Measurements from ENCODE around the gene SRF.

DNA sequence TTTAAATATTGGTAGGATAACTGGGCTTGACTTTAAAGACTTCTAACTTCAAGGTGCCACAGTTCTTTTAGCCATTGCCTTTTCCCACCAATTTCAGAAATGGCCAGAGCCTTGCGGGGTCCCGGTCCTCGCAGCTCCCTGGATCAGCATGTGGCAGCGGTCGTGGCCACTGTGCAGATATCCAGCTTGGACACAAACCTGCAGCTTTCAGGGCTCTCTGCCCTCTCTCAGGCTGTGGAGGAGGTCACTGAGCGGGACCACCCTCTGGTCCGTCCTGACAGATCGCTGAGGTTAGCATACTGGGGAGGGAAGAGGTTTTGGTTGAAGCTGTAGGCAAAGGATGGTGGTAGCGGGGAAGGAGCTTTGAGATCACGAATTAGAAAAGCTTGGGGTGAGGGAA is 17.4 kb downstream of the SRF start:
- TF ChIP-seq RFX5 (IDR thresholded peaks at IDR 0.05; ENCODE audit: low read depth, low read length): no peak
- no peak for TF ChIP-seq MXI1 (IDR thresholded peaks at IDR 0.05; ENCODE audit: borderline replicate concordance, low read depth, low read length)
- no peak for TF ChIP-seq BHLHE40 (IDR thresholded peaks at IDR 0.05; ENCODE audit: low read depth, low read length)
- TF ChIP-seq, protein P1, sequence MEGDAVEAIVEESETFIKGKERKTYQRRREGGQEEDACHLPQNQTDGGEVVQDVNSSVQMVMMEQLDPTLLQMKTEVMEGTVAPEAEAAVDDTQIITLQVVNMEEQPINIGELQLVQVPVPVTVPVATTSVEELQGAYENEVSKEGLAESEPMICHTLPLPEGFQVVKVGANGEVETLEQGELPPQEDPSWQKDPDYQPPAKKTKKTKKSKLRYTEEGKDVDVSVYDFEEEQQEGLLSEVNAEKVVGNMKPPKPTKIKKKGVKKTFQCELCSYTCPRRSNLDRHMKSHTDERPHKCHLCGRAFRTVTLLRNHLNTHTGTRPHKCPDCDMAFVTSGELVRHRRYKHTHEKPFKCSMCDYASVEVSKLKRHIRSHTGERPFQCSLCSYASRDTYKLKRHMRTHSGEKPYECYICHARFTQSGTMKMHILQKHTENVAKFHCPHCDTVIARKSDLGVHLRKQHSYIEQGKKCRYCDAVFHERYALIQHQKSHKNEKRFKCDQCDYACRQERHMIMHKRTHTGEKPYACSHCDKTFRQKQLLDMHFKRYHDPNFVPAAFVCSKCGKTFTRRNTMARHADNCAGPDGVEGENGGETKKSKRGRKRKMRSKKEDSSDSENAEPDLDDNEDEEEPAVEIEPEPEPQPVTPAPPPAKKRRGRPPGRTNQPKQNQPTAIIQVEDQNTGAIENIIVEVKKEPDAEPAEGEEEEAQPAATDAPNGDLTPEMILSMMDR (conservative IDR thresholded peaks at IDR 0.05; ENCODE audit: low read depth, low read length): no peak
- no peak for TF ChIP-seq CEBPB (IDR thresholded peaks at IDR 0.05; ENCODE audit: low read depth, low read length)
- no peak for TF ChIP-seq POLR2A (IDR thresholded peaks at IDR 0.05; ENCODE audit: low read depth, low read length)
- no peak for TF ChIP-seq RAD21 (IDR thresholded peaks at IDR 0.05; ENCODE audit: low read length)

All from IMR-90 (cell line).